Loucy (cell line): ENCODE data around the gene CZIB.

Source experiments
- H2AFZ ChIP-seq: fragments of 200-600 bp; sonication (generic); 2 replicates; pipeline ENCODE4 v1.6.0; 2016; ENCODE audit warnings: antibody characterized with exemption, mild to moderate bottlenecking, low read length, moderate library complexity
- H3F3A ChIP-seq: fragments of 200-600 bp; 2 replicates; pipeline ENCODE4 v1.6.0; 2016; ENCODE audit warnings: antibody characterized with exemption, low read depth, mild to moderate bottlenecking
- H3K27me3 ChIP-seq: fragments of 200-600 bp; sonication (generic); 2 replicates; pipeline ENCODE4 v1.6.1; 2014; ENCODE audit warnings: low read length, mild to moderate bottlenecking; ENCODE audit not compliant: insufficient read depth, poor library complexity, severe bottlenecking
- H3K36me3 ChIP-seq: fragments of 200-600 bp; sonication (generic); 2 replicates; pipeline ENCODE4 v1.6.1; 2016; ENCODE audit warnings: low read length; ENCODE audit not compliant: insufficient read depth
- H3K4me1 ChIP-seq: fragments of 200-600 bp; sonication (generic); 2 replicates; pipeline ENCODE4 v1.5.1; 2014; ENCODE audit warnings: low read length, mild to moderate bottlenecking; ENCODE audit not compliant: insufficient read depth, poor library complexity, severe bottlenecking
- H3K4me2 ChIP-seq: fragments of 200-600 bp; sonication (generic); 2 replicates; pipeline ENCODE4 v1.6.0; 2014; ENCODE audit warnings: antibody characterized with exemption, low read length, low read depth, mild to moderate bottlenecking; ENCODE audit not compliant: poor library complexity, severe bottlenecking
- H3K4me3 ChIP-seq: fragments of 200-600 bp; sonication (generic); 2 replicates; pipeline ENCODE4 v1.5.1; 2014; ENCODE audit warnings: low read length, mild to moderate bottlenecking, mixed read lengths; ENCODE audit not compliant: poor library complexity, severe bottlenecking
- H3K79me2 ChIP-seq: fragments of 200-600 bp; sonication (generic); 2 replicates; pipeline ENCODE4 v1.6.1; 2014; ENCODE audit warnings: low read length; ENCODE audit not compliant: insufficient read depth
- H3K9ac ChIP-seq: fragments of 200-600 bp; sonication (generic); 2 replicates; pipeline ENCODE4 v1.6.0; 2014; ENCODE audit warnings: mild to moderate bottlenecking, low read depth, low read length, moderate library complexity; ENCODE audit not compliant: poor library complexity, severe bottlenecking
- H3K9me2 ChIP-seq: fragments of 200-600 bp; sonication (generic); replicated peaks from 2 replicates; pipeline ENCODE4 v1.6.1; 2016; ENCODE audit warnings: low read depth, low read length, mixed read lengths
- H3K9me3 ChIP-seq: fragments of 200-600 bp; sonication (generic); 2 replicates; pipeline ENCODE4 v1.6.1; 2014; ENCODE audit warnings: mild to moderate bottlenecking, antibody characterized with exemption, low read length, low read depth; ENCODE audit not compliant: insufficient read depth
- H4K20me1 ChIP-seq: fragments of 200-600 bp; sonication (generic); 2 replicates; pipeline ENCODE4 v1.6.0; 2014; ENCODE audit warnings: antibody characterized with exemption, low read length, mild to moderate bottlenecking; ENCODE audit not compliant: insufficient read depth, poor library complexity, severe bottlenecking
- CTCF ChIP-seq: fragments of 200-600 bp; sonication (generic); conservative IDR thresholded peaks from 2 replicates; pipeline ENCODE4 v1.5.1; 2014; ENCODE audit warnings: mild to moderate bottlenecking, antibody characterized with exemption, low read length
- EZH2phosphoT487 ChIP-seq: fragments of 200-600 bp; IDR thresholded peaks from 2 replicates; pipeline ENCODE4 v1.6.1; 2018; ENCODE audit warnings: antibody characterized with exemption, mild to moderate bottlenecking, moderate library complexity, borderline replicate concordance

Gene CZIB

GRCh38 chr1:53203466-53203865, 17.0 kb downstream of the CZIB start:
- Histone ChIP-seq H4K20me1 (no peaks in the 10 kb centered on the region), H3K9me3 (peaks cover 17% of the 10 kb centered on the region; the same call in 1 of the 2 replicates), H3K27me3 (no peaks in the 10 kb centered on the region), H3K4me1 (peaks cover 3% of the 10 kb centered on the region), H3K79me2 (peaks cover 3% of the 10 kb centered on the region; the same call in 1 of the 2 replicates), H3K36me3 (peaks cover 24% of the 10 kb centered on the region; the same call in 1 of the 2 replicates), H2AFZ (no peak overlapping the region), H3K9me2 (no peaks in the 10 kb centered on the region), H3K4me2 (no peak overlapping the region), H3K4me3 (no peak overlapping the region), H3K9ac (no peak overlapping the region), H3F3A (no peaks in the 10 kb centered on the region)
- no peak for TF ChIP-seq CTCF
- TF ChIP-seq EZH2phosphoT487, result no peak

GRCh38 chr1:53198241-53198651, 22.2 kb downstream of the CZIB start:
- peaks cover 20% of the 10 kb centered on the region for H3K79me2 ChIP-seq
- H3K9ac ChIP-seq, result peak overlapping the region; percentile 96
- H4K20me1 ChIP-seq, result no peaks in the 10 kb centered on the region
- no peaks in the 10 kb centered on the region for H3K9me3 ChIP-seq
- H3K27me3 ChIP-seq, result no peaks in the 10 kb centered on the region
- H3K36me3 ChIP-seq, result 0 out of 2 replicates have a peak, but pooled peaks cover 1% of the 10 kb centered on the region
- H3K4me3 ChIP-seq, result peak overlapping the region; percentile 85
- H2AFZ ChIP-seq, result no peak overlapping the region
- no peaks in the 10 kb centered on the region for H3K9me2 ChIP-seq
- H3K4me2 ChIP-seq, result peak overlapping the region; percentile 94
- peaks cover 21% of the 10 kb centered on the region for H3K4me1 ChIP-seq
- no peak for TF ChIP-seq CTCF
- no peak for TF ChIP-seq EZH2phosphoT487
- no peaks in the 10 kb centered on the region for H3F3A ChIP-seq

DNA sequence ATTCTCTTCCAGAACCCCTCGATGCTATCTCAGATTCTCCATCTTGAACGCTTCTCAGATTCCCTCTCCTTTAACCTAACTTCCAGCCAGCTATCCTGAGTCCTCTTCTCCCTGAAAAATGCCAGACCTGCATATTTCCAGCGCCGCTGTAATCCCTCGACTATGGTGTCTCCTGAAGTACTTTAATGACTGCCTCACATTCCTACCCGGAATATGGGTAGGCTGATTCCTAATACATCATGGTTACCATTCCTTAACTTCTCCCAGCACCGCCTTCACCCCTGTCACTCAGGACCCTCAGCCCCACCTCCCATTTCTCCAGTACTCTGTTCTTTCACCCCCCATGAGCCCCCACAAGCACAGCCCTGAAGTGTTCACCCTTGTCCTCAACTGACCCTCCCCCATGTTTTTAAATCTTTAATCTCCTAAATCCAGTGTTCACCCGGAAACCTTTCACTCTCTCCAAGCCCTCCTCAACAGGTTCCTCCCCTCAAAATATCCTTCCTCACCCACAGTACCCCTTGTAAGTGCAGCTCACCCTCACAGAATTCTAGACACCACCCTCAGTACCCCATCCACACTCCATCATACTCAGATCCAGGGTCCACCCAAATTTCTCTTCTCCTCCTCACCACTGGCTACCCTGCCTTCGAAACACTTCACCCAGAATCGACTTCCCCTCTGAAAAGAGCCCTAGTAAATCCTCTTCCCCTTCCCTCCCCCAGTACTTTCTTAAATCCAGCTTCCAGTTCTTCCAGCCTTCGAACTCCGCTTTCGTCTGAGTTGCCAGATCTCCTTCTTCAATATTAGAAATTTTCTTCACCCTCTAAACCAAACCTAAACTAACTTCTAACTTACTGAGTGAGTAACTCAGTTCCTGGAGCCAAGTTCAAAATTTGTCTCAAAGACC, 22.9 kb downstream of the CZIB start:
- Histone ChIP-seq H3K36me3 (no peaks in the 10 kb centered on the region), H3K27me3 (no peaks in the 10 kb centered on the region), H4K20me1 (no peaks in the 10 kb centered on the region), H3K4me2 (peak overlapping the region; percentile 94), H3K9me3 (no peaks in the 10 kb centered on the region), H3K4me1 (peaks cover 21% of the 10 kb centered on the region), H3K4me3 (peak overlapping the region; percentile 85), H3K79me2 (peaks cover 20% of the 10 kb centered on the region), H3K9me2 (no peaks in the 10 kb centered on the region), H3F3A (no peaks in the 10 kb centered on the region), H3K9ac (peak overlapping the region; percentile 96), H2AFZ (peak overlapping the region; percentile 64)
- TF ChIP-seq EZH2phosphoT487 (no peak), CTCF (no peak)
